ENCODE results near the gene LRPAP1.

LRPAP1 gene

DNA sequence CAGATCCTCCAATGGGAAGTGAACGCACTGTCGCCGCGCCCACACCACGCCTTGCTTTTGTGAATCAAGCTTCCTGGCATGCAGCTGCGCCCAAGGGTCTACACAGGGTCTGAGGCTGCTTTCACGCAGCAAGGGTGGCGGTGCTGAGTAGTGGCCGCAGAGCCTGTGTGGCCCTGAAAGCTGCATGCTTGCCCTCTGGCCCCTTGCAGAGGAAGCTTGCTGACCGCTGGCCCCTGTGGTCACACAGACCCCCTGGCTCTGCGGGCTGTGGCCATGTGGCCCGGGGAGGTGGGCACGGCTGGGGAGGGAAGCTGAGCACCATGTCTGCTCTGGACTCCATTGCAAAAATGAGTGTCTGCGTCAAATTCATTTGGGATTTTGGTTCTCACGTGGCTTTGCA lies 60.3 kb downstream of the LRPAP1 start:
- H3K4me3 ChIP-seq (ENCODE audit: low read depth in 1 of 2, low read length in 2 of 2) = no peak overlapping the region
- no peak overlapping the region for H3K9ac ChIP-seq (ENCODE audit: low read length)
- H3K36me3 ChIP-seq (ENCODE audit: insufficient read depth, low read length) = no peaks in the 10 kb centered on the region
- no peak overlapping the region for H3K27ac ChIP-seq (ENCODE audit: low read depth, low read length)
- H3K9me3 ChIP-seq (ENCODE audit: low read length) = no peaks in the 10 kb centered on the region
- H3K4me1 ChIP-seq (ENCODE audit: insufficient read depth, low read length) = no peaks in the 10 kb centered on the region
- H3K27me3 ChIP-seq (ENCODE audit: control insufficient read depth in 1 of 2, insufficient read depth in 2 of 2, low read length in 2 of 2) = peaks cover 0 to 5% of the 10 kb centered on the region in 2 donors

DNA sequence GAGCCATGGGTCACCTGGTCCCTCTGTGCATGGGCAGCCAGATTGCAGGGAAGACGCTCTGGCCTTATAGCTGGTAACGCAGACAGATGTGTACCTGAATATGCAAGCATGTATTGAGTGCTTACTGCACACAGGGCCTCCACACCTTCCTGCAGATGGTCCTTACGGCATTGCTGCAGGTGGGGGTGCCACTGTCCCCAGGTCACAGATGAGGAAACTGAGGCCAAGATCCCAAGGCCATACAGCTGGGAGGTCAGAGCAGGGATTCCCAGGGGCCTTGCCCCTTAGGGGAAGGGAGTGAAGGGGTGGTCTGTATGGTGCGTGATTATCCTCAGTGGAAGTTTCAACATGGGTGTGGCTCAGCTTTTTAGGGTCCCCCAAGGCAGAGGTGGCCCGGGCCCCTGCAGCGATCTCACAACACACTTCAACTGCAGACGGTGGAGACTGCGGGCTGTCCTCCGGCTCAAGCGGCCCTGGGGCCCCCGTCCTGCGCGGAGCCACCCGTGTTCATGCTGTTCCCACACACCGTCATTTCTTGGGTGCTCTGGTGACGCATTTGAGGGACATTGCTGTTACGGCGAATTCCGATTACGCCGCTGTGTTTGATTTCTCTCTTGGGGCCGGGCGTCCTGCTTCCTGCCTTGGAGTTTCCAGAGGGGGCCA lies 61.0 kb downstream of the LRPAP1 start:
- Histone ChIP-seq H3K9me3 (ENCODE audit: low read length) (no peaks in the 10 kb centered on the region), H3K27ac (ENCODE audit: low read depth, low read length) (no peak overlapping the region), H3K9ac (ENCODE audit: low read length) (no peak overlapping the region), H3K4me1 (ENCODE audit: insufficient read depth, low read length) (no peaks in the 10 kb centered on the region), H3K4me3 (ENCODE audit: low read depth in 1 of 2, low read length in 2 of 2) (no peak overlapping the region), H3K36me3 (ENCODE audit: insufficient read depth, low read length) (no peaks in the 10 kb centered on the region), H3K27me3 (ENCODE audit: control insufficient read depth in 1 of 2, insufficient read depth in 2 of 2, low read length in 2 of 2) (peaks cover 0 to 5% of the 10 kb centered on the region in 2 donors)

DNA sequence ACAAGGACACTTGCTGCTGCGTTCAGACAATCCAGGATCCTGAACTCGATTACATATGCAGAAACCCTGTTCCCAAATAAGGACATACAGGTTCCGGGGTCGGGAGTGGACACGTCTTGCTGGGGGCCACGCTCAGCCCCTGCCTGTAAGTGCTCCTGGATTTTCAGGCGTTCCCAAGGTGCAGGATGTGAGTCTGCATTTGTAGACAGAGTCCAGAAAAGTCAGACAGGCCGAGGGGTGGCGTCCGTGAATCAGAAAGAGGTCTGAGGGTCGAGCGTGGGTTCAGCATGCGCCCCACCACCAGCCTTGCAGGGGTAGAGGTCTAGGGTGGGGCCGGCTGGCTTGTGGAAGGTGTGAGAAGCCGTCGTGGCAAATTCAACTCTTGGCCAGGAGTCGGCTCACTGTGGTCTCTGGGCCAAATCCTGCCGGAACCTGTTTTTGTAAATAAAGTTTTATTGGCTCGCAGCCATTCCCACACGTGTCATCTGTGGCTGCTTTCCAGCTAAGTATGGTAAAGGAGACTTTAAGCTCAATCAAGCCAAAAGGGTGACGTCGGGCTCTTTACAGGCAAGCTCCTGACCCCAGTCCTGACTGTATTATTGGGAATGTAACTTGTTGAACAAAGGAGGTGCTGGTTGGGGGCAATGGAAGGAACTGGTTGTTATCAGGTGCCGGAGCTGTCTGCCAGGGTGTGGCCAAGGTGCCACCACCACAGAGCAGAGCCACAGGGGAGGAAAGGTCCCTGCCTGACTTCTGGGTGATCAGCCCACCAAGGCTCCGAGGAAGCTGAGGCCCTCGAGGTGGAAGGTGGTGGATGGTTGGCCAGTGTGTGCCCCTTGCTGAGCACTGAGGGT lies 61.8 kb downstream of the LRPAP1 start:
- Histone ChIP-seq H3K9me3 (ENCODE audit: low read length) (no peaks in the 10 kb centered on the region), H3K4me3 (ENCODE audit: low read depth in 1 of 2, low read length in 2 of 2) (no peak overlapping the region), H3K4me1 (ENCODE audit: insufficient read depth, low read length) (no peaks in the 10 kb centered on the region), H3K27ac (ENCODE audit: low read depth, low read length) (no peak overlapping the region), H3K27me3 (ENCODE audit: control insufficient read depth in 1 of 2, insufficient read depth in 2 of 2, low read length in 2 of 2) (peaks cover 0 to 9% of the 10 kb centered on the region in 2 donors), H3K36me3 (ENCODE audit: insufficient read depth, low read length) (no peaks in the 10 kb centered on the region), H3K9ac (ENCODE audit: low read length) (no peak overlapping the region)

DNA sequence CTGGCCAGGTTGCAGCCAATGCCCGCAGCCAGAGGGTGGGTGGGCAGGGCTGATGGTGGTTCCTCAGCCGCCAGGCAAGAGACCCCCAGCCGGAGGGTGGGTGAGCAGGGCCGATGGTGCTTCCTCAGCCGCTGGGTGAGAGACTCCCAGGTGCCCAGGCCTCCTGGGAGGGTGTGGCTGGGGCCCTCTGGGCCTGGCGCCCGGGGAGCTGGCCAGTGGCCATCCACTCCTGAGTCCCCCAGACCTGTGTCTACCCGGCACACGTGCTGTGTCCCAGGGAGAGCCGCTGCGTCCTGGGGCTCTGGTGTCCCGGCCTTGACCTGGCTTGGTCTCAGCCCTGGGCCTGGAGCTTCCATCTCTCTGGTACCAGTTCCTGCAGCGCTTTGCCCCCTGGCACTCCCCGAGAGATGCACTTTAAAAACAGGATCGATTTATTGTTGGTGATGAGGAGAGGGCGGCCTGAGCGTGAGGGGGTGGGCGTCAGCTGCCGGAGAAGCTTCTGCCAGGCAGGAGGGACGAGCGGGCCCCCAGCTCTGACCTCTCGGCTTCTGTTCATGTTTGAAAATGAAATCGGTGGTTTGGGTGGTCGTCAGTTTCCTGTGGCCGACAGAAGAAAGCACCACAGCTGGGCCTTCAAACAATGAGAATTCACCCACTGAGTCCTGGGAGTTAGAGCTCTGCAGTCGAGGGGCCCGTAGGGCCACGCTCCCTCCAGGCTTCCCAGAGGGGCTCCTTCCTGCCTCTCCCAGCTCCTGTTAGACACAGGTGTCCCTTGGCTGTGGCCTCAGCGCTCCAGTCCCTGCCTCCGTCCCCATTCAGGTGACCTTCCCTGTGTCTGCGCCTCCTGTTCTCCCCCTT lies 62.6 kb downstream of the LRPAP1 start:
- H3K4me1 ChIP-seq (ENCODE audit: insufficient read depth, low read length) = no peaks in the 10 kb centered on the region
- H3K9ac ChIP-seq (ENCODE audit: low read length) = no peak overlapping the region
- H3K36me3 ChIP-seq (ENCODE audit: insufficient read depth, low read length) = no peaks in the 10 kb centered on the region
- no peak overlapping the region for H3K4me3 ChIP-seq (ENCODE audit: low read depth in 1 of 2, low read length in 2 of 2)
- no peaks in the 10 kb centered on the region for H3K9me3 ChIP-seq (ENCODE audit: low read length)
- H3K27ac ChIP-seq (ENCODE audit: low read depth, low read length) = no peak overlapping the region
- peaks cover 0 to 9% of the 10 kb centered on the region in 2 donors for H3K27me3 ChIP-seq (ENCODE audit: control insufficient read depth in 1 of 2, insufficient read depth in 2 of 2, low read length in 2 of 2)

DNA sequence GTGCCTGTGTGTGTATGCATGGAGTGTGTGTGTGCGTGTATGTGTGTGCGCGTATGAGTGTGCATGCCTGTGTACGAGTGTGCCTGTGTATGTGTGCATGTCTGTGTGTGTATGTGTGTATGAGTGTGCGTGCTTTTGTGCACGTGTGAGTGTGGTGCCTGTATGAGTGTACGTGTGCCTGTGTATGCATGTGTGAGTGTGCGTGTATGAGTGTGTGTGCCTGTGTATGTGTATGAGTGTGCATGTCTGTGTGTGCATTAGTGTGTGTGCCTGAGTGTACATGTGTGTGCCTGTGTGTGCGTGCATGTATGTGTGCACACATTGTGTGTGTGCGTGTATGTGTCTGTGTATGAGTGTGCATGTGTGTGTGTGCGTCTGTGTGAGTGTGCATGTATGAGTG lies 63.4 kb downstream of the LRPAP1 start:
- no peak overlapping the region for H3K4me3 ChIP-seq (ENCODE audit: low read depth in 1 of 2, low read length in 2 of 2)
- H3K9ac ChIP-seq (ENCODE audit: low read length) = no peak overlapping the region
- no peaks in the 10 kb centered on the region for H3K36me3 ChIP-seq (ENCODE audit: insufficient read depth, low read length)
- no peaks in the 10 kb centered on the region for H3K9me3 ChIP-seq (ENCODE audit: low read length)
- H3K27me3 ChIP-seq (ENCODE audit: control insufficient read depth in 1 of 2, insufficient read depth in 2 of 2, low read length in 2 of 2) = peaks cover 0 to 16% of the 10 kb centered on the region in 2 donors
- H3K27ac ChIP-seq (ENCODE audit: low read depth, low read length) = no peak overlapping the region
- no peaks in the 10 kb centered on the region for H3K4me1 ChIP-seq (ENCODE audit: insufficient read depth, low read length)

DNA sequence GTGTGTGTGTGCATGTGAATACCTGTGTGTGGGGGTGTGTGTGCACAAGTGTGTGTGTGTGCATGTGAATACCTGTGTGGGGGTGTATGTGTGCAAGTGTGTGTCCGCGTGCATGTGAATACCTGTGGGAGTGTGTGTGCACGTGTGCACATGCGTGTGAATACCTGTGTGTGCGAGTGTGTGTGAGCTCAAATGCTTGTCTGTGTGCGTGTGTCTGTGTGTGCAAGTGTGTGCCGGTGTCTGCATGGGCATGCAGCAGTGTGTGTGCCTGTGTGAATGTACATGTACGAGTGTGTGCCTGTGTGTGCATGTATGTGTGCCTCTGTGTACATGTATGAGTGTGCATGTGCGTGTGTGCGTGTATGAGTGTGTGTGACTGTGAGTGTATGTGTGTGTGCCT lies 64.1 kb downstream of the LRPAP1 start:
- Histone ChIP-seq H3K36me3 (ENCODE audit: insufficient read depth, low read length) (no peaks in the 10 kb centered on the region), H3K4me3 (ENCODE audit: low read depth in 1 of 2, low read length in 2 of 2) (no peak overlapping the region), H3K27me3 (ENCODE audit: control insufficient read depth in 1 of 2, insufficient read depth in 2 of 2, low read length in 2 of 2) (peaks cover 0 to 21% of the 10 kb centered on the region in 2 donors), H3K9ac (ENCODE audit: low read length) (no peak overlapping the region), H3K27ac (ENCODE audit: low read depth, low read length) (no peak overlapping the region), H3K9me3 (ENCODE audit: low read length) (no peaks in the 10 kb centered on the region), H3K4me1 (ENCODE audit: insufficient read depth, low read length) (no peaks in the 10 kb centered on the region)

DNA sequence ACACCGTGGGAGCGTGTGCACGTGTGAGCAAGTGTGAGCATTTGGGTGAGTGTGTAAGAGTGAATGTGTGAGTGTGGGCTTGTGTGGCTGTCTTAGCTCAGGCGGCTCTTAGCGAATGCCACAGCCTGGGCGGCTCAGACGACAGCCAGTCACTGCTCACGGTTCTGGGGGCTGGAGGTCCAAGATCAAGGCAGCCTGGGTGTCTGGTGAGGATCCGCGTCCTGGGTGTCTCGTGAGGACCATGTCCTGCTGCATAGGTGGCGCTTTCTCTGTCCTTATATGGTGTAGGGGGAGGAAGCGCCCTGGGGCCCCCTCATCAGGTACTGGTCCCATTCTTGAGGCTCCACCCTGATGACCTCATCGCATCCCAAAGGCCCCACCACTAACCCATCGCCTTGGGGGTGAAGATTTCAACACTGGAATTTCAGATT lies 64.6 kb downstream of the LRPAP1 start:
- H3K27me3 ChIP-seq (ENCODE audit: control insufficient read depth in 1 of 2, insufficient read depth in 2 of 2, low read length in 2 of 2) = peaks cover 0 to 23% of the 10 kb centered on the region in 2 donors

DNA sequence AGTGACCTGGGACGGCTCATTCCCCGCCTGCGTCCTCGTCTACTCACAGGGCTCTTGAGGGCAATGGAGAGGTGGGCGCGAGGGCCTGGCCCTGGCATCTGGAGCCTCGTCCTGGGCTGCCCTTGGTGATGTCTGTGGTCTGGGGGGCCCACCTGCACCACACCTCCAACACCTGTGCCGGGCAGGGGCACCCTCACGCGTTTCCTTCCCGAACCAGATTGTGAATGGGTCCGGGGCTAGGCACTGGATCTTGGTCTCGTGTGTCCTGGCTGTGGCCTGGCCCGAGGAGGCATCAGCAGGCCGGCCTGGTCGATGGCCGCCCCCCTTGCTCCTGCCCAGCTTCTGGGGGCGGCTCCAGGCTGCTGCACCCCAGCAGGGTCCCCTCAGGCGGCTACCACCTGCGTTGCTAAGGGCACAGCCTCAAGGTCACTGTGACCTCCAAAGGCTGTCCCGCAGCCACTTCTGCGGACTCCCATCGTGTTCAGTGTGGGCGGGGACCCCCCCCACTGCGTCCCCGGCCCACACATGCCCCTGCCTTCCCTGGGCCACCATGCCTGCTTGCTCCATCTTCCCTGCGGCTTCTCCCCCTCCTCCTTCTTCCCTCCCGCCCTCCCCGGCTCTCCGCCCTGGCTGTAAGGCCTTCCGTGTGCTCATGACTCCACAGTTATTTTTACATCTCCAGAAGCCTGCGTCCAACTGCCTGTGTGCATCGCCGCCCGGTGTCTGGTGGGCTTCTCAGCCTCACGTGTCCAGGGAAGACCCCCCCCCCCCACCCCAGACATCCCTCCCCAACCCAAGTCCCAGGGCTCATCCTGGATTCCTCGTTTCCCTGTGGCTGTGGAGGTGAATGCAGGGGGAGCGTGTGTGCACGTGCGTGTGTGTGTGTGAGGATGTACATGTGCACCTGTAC lies 65.3 kb downstream of the LRPAP1 start:
- H3K27ac ChIP-seq (ENCODE audit: low read depth, low read length) = no peak overlapping the region
- no peaks in the 10 kb centered on the region for H3K36me3 ChIP-seq (ENCODE audit: insufficient read depth, low read length)
- H3K9ac ChIP-seq (ENCODE audit: low read length) = no peak overlapping the region
- H3K27me3 ChIP-seq (ENCODE audit: control insufficient read depth in 1 of 2, insufficient read depth in 2 of 2, low read length in 2 of 2) = peaks cover 0 to 23% of the 10 kb centered on the region in 2 donors
- no peak overlapping the region for H3K4me3 ChIP-seq (ENCODE audit: low read depth in 1 of 2, low read length in 2 of 2)
- H3K4me1 ChIP-seq (ENCODE audit: insufficient read depth, low read length) = no peaks in the 10 kb centered on the region
- H3K9me3 ChIP-seq (ENCODE audit: low read length) = no peaks in the 10 kb centered on the region

More for the DNA sequence above, 64.6 kb downstream of the LRPAP1 start:
- no peaks in the 10 kb centered on the region for H3K9me3 ChIP-seq (ENCODE audit: low read length)
- no peak overlapping the region for H3K4me3 ChIP-seq (ENCODE audit: low read depth in 1 of 2, low read length in 2 of 2)
- no peak overlapping the region for H3K9ac ChIP-seq (ENCODE audit: low read length)
- no peaks in the 10 kb centered on the region for H3K4me1 ChIP-seq (ENCODE audit: insufficient read depth, low read length)
- no peaks in the 10 kb centered on the region for H3K36me3 ChIP-seq (ENCODE audit: insufficient read depth, low read length)
- H3K27ac ChIP-seq (ENCODE audit: low read depth, low read length) = no peak overlapping the region

DNA sequence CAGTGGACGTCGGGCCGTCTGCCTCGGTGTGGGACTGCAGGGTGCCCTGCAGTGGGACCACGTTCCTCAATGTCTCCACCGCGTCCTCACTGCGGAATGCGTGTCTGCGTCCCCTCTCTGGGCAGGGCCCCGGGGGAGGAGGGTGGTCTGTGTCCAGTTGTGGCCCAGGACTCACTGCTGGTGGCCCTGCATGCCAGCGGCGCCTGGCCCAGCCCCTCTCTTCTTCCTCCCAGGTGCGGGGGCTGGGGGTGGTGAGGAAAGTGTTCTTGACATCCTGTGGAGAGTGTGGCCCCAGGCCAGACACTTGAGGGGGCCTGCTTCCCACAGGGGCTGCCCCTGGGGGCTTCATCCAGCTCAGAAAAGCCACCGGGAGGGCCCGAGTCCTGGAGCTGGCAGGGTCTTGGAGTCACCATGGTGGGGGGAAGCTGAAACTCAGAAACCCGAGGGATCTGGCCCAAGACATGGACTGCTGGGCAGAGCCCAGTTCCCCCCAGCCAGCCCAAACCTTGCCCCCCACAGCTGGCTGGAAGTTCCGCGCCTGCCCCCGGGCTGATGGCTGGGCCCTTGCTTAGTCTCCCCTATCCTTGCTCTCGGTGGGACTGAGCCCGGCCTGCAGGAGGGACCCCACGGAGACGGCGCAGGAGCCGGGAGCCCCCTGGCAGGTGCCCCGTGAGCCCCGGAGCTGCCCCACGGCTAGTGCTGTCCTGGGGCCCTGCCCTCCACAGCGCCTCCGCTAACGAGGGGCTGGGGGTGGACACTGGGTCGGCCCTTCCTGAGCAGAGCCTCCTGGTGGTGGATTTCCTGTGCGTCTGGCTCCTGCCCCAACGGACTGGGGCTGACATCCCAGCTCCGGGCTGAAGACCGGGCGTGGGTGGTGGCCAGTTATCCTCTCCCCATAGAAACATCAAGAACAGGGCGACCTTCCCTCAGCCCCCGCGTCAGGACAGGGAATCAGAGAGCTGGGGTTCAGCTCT lies 66.2 kb downstream of the LRPAP1 start:
- H3K36me3 ChIP-seq (ENCODE audit: insufficient read depth, low read length) = no peaks in the 10 kb centered on the region
- no peak overlapping the region for H3K27ac ChIP-seq (ENCODE audit: low read depth, low read length)
- no peak overlapping the region for H3K4me3 ChIP-seq (ENCODE audit: low read depth in 1 of 2, low read length in 2 of 2)
- H3K9ac ChIP-seq (ENCODE audit: low read length) = no peak overlapping the region
- H3K9me3 ChIP-seq (ENCODE audit: low read length) = no peaks in the 10 kb centered on the region
- H3K4me1 ChIP-seq (ENCODE audit: insufficient read depth, low read length) = no peaks in the 10 kb centered on the region
- peaks cover 0 to 23% of the 10 kb centered on the region in 2 donors for H3K27me3 ChIP-seq (ENCODE audit: control insufficient read depth in 1 of 2, insufficient read depth in 2 of 2, low read length in 2 of 2)
